ENCODE data around the gene AQP12B.

AQP12B gene

GRCh38 chr2:240717681-240718581, 35.2 kb upstream of the AQP12B start:
- Histone ChIP-seq H3K27me3 (ENCODE audit: low read depth, low read length) (no peaks in the 10 kb centered on the region), H3K9me3 (ENCODE audit: insufficient read depth, low read length) (no peaks in the 10 kb centered on the region), H3K27ac (ENCODE audit: low read length) (no peak overlapping the region), H3K4me1 (ENCODE audit: low read length) (no peaks in the 10 kb centered on the region), H3K4me3 (ENCODE audit: low read length) (no peak overlapping the region), H3K36me3 (replicated peaks; ENCODE audit: low read depth, low read length) (no peaks in the 10 kb centered on the region), H3K79me2 (ENCODE audit: low read length) (no peaks in the 10 kb centered on the region), H3K4me2 (ENCODE audit: low read length) (no peak overlapping the region), H4K20me1 (ENCODE audit: insufficient read depth, low read length) (no peaks in the 10 kb centered on the region), H2AFZ (ENCODE audit: low read depth, low read length) (no peak overlapping the region), H3K9ac (ENCODE audit: low read length) (no peak overlapping the region)
- TF ChIP-seq EZH2phosphoT487 (IDR thresholded peaks at IDR 0.05; ENCODE audit: low read depth) = no peak
- TF ChIP-seq, protein P1, sequence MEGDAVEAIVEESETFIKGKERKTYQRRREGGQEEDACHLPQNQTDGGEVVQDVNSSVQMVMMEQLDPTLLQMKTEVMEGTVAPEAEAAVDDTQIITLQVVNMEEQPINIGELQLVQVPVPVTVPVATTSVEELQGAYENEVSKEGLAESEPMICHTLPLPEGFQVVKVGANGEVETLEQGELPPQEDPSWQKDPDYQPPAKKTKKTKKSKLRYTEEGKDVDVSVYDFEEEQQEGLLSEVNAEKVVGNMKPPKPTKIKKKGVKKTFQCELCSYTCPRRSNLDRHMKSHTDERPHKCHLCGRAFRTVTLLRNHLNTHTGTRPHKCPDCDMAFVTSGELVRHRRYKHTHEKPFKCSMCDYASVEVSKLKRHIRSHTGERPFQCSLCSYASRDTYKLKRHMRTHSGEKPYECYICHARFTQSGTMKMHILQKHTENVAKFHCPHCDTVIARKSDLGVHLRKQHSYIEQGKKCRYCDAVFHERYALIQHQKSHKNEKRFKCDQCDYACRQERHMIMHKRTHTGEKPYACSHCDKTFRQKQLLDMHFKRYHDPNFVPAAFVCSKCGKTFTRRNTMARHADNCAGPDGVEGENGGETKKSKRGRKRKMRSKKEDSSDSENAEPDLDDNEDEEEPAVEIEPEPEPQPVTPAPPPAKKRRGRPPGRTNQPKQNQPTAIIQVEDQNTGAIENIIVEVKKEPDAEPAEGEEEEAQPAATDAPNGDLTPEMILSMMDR (IDR thresholded peaks at IDR 0.05; ENCODE audit: low read depth, low read length) = no peak

DNA sequence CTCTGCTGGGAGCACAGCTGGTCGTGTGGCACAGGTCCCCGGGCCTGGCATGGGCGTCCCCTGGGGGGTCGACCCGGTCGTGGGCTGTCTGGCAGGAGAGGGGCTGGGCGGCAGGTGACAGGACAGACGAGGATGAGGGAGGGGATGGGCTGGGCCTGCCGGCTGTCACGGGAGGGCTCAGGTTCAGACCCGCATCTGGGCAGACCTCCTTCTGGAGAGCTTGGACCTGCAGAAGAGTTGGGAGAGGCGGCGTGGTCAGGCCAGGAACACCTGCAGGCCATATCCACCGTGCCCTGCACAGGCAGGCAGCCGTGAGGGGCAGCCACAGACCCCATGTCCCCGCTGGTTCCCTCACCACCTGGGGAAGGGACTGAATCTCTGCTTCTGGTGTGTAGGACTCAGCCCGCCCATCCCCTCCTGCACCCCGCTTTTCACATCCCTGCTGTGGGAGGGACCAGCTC, 34.5 kb upstream of the AQP12B start:
- H3K9ac ChIP-seq (ENCODE audit: low read length) = no peak overlapping the region
- no peaks in the 10 kb centered on the region for H4K20me1 ChIP-seq (ENCODE audit: insufficient read depth, low read length)
- no peak overlapping the region for H3K27ac ChIP-seq (ENCODE audit: low read length)
- no peaks in the 10 kb centered on the region for H3K9me3 ChIP-seq (ENCODE audit: insufficient read depth, low read length)
- no peaks in the 10 kb centered on the region for H3K4me1 ChIP-seq (ENCODE audit: low read length)
- no peak overlapping the region for H3K4me2 ChIP-seq (ENCODE audit: low read length)
- no peaks in the 10 kb centered on the region for H3K79me2 ChIP-seq (ENCODE audit: low read length)
- no peak overlapping the region for H2AFZ ChIP-seq (ENCODE audit: low read depth, low read length)
- no peak for TF ChIP-seq EZH2phosphoT487 (IDR thresholded peaks at IDR 0.05; ENCODE audit: low read depth)
- TF ChIP-seq, protein P1 (IDR thresholded peaks at IDR 0.05; ENCODE audit: low read depth, low read length) = no peak
- H3K4me3 ChIP-seq (ENCODE audit: low read length) = no peak overlapping the region
- no peaks in the 10 kb centered on the region for H3K27me3 ChIP-seq (ENCODE audit: low read depth, low read length)
- H3K36me3 ChIP-seq (replicated peaks; ENCODE audit: low read depth, low read length) = no peaks in the 10 kb centered on the region

- H3K4me3 ChIP-seq (ENCODE audit: low read length) = no peak overlapping the region
- H4K20me1 ChIP-seq (ENCODE audit: insufficient read depth, low read length) = no peaks in the 10 kb centered on the region
- no peaks in the 10 kb centered on the region for H3K36me3 ChIP-seq (replicated peaks; ENCODE audit: low read depth, low read length)
- H3K9ac ChIP-seq (ENCODE audit: low read length) = no peak overlapping the region
- H3K4me2 ChIP-seq (ENCODE audit: low read length) = no peak overlapping the region
- H3K9me3 ChIP-seq (ENCODE audit: insufficient read depth, low read length) = no peaks in the 10 kb centered on the region
- no peaks in the 10 kb centered on the region for H3K27me3 ChIP-seq (ENCODE audit: low read depth, low read length)
- no peak for TF ChIP-seq EZH2phosphoT487 (IDR thresholded peaks at IDR 0.05; ENCODE audit: low read depth)
- TF ChIP-seq, protein P1 (IDR thresholded peaks at IDR 0.05; ENCODE audit: low read depth, low read length) = no peak
- H2AFZ ChIP-seq (ENCODE audit: low read depth, low read length) = no peak overlapping the region
- no peaks in the 10 kb centered on the region for H3K4me1 ChIP-seq (ENCODE audit: low read length)
- H3K79me2 ChIP-seq (ENCODE audit: low read length) = no peaks in the 10 kb centered on the region
- no peak overlapping the region for H3K27ac ChIP-seq (ENCODE audit: low read length)
Measured at GRCh38 chr2:240716130-240716798, 33.6 kb upstream of the AQP12B start.

Measured in OCI-LY3 (cell line).